WTC11 (cell line): ENCODE results near the gene PTGFR.

Experiments
- CTCF ChIP-seq: fragments of 200-600 bp; IDR thresholded peaks from 2 replicates; pipeline ENCODE4 v1.8.0; 2022; ENCODE audit warnings: antibody characterized with exemption
- HMGXB4 ChIP-seq: sonication (generic); formaldehyde crosslinking; IDR thresholded peaks from 2 replicates; pipeline ENCODE4 v1.8.1; 2023; ENCODE audit warnings: mild to moderate bottlenecking, moderate library complexity, missing genetic modification reagents
- TEAD4 ChIP-seq: sonication (generic); formaldehyde crosslinking; IDR thresholded peaks from 2 replicates; pipeline ENCODE4 v1.8.0; 2022; ENCODE audit warnings: mild to moderate bottlenecking, missing genetic modification reagents

GRCh38 chr1:78511334-78511733 is 20.6 kb downstream of the PTGFR start:
- TF ChIP-seq TEAD4 (no peak), HMGXB4 (no peak), CTCF (no peak)
